Type B pancreatic cell (in vitro differentiated cells): Measurements from ENCODE around the gene STAB1. TPM values are rescaled to one million over a fixed set of nuclear protein-coding genes. Genes with fewer than 3 reads are reported as not detected.

Source experiments
- DNase-seq: peaks from one replicate; pipeline ENCODE4 v3.0.0; 2021; ENCODE audit warnings: mixed read lengths; ENCODE audit not compliant: unreplicated experiment; ENCODE audit errors: extremely low spot score
- H3K27ac Mint-ChIP-seq: 2 replicates; pipeline ENCODE4 v1.8.0; 2021; ENCODE audit warnings: mild to moderate bottlenecking, mixed read lengths
- H3K27me3 Mint-ChIP-seq: 2 replicates; pipeline ENCODE4 v1.8.0; 2021; ENCODE audit warnings: mixed read lengths
- H3K36me3 Mint-ChIP-seq: 2 replicates; pipeline ENCODE4 v1.8.0; 2021; ENCODE audit warnings: mixed read lengths
- H3K4me1 Mint-ChIP-seq: one replicate; pipeline ENCODE4 v1.8.0; 2021; ENCODE audit warnings: mixed read lengths; ENCODE audit not compliant: unreplicated experiment
- H3K4me3 Mint-ChIP-seq: 2 replicates; pipeline ENCODE4 v1.8.0; 2021; ENCODE audit warnings: mild to moderate bottlenecking, mixed read lengths
- H3K9me3 Mint-ChIP-seq: 2 replicates; pipeline ENCODE4 v1.8.0; 2021; ENCODE audit warnings: mixed read lengths
- CTCF ChIP-seq: fragments of 200-600 bp; sonication (generic); conservative IDR thresholded peaks from 2 replicates; pipeline ENCODE4 v1.5.0; 2021; ENCODE audit warnings: antibody characterized with exemption, mild to moderate bottlenecking
- total RNA-seq: library from RNA; stranded (reverse); gene quantifications from 2 replicates; pipeline ENCODE4 v1.2.1, GENCODE V29; 2021; ENCODE audit warnings: low replicate concordance

The STAB1 gene
- total RNA-seq, 1 donor from 2014 or later: not detected

GRCh38 chr3:52512727-52513126, 17.6 kb downstream of the STAB1 start:
- Mint-ChIP-seq H3K36me3 (no peaks in the 10 kb centered on the region), H3K4me3 (no peak overlapping the region), H3K9me3 (no peaks in the 10 kb centered on the region), H3K4me1 (peaks cover 5% of the 10 kb centered on the region), H3K27me3 (peaks cover 3% of the 10 kb centered on the region), H3K27ac (no peak overlapping the region)
- DNase-seq: no peak
- TF ChIP-seq CTCF: no peak

GRCh38 chr3:52513281-52513680, 18.1 kb downstream of the STAB1 start:
- Mint-ChIP-seq H3K4me3 (no peak overlapping the region), H3K36me3 (no peaks in the 10 kb centered on the region), H3K27me3 (peaks cover 3% of the 10 kb centered on the region), H3K4me1 (peaks cover 5% of the 10 kb centered on the region), H3K27ac (no peak overlapping the region), H3K9me3 (no peaks in the 10 kb centered on the region)
- no peak for TF ChIP-seq CTCF
- no peak for DNase-seq

- DNase-seq: no peak
- peaks cover 5% of the 10 kb centered on the region for H3K4me1 Mint-ChIP-seq
- no peaks in the 10 kb centered on the region for H3K36me3 Mint-ChIP-seq
- peaks cover 3% of the 10 kb centered on the region for H3K27me3 Mint-ChIP-seq
- no peak for TF ChIP-seq CTCF
- H3K4me3 Mint-ChIP-seq: no peak overlapping the region
- H3K27ac Mint-ChIP-seq: no peak overlapping the region
- no peaks in the 10 kb centered on the region for H3K9me3 Mint-ChIP-seq
Measured at GRCh38 chr3:52514576-52514975, 19.4 kb downstream of the STAB1 start.

GRCh38 chr3:52515192-52515591, 20.1 kb downstream of the STAB1 start:
- Mint-ChIP-seq H3K9me3 (no peaks in the 10 kb centered on the region), H3K27me3 (peaks cover 3% of the 10 kb centered on the region), H3K4me1 (peaks cover 5% of the 10 kb centered on the region), H3K4me3 (no peak overlapping the region), H3K36me3 (no peaks in the 10 kb centered on the region), H3K27ac (no peak overlapping the region)
- TF ChIP-seq CTCF: no peak
- DNase-seq: no peak

GRCh38 chr3:52516509-52517195, 21.5 kb downstream of the STAB1 start:
- no peak overlapping the region for H3K27ac Mint-ChIP-seq
- no peaks in the 10 kb centered on the region for H3K36me3 Mint-ChIP-seq
- H3K4me1 Mint-ChIP-seq: peaks cover 5% of the 10 kb centered on the region
- no peak overlapping the region for H3K4me3 Mint-ChIP-seq
- no peak for TF ChIP-seq CTCF
- DNase-seq: no peak
- no peaks in the 10 kb centered on the region for H3K9me3 Mint-ChIP-seq
- peaks cover 3% of the 10 kb centered on the region for H3K27me3 Mint-ChIP-seq
